Fibroblast of mammary gland (primary cell): Measurements from ENCODE around the gene UNC5B.
A peak's percentile ranks its signal among the peaks of the same experiment; 100 is the strongest.
"Not testable (repeated sequence)": the region's sequence is repeated elsewhere in the genome, so short reads cannot be mapped to it uniquely, and the experiment has no call there.

Experiments used
- DNase-seq: peaks from one replicate; pipeline ENCODE4 v3.0.0-alpha.2; 2010; ENCODE audit warnings: low read depth
- H3K4me3 ChIP-seq: 2 replicates; pipeline ENCODE4 v1.5.1; 2011; ENCODE audit warnings: low read depth, mild to moderate bottlenecking, low read length, moderate library complexity; ENCODE audit not compliant: control insufficient read depth
- TF ChIP-seq, protein P1 (sequence below): conservative IDR thresholded peaks from 2 replicates; pipeline ENCODE4 v1.5.1; 2011; ENCODE audit warnings: low read depth, low read length, inconsistent platforms; ENCODE audit not compliant: control insufficient read depth, insufficient read depth

Gene UNC5B

GRCh38 chr10:71217266-71218045, 5.1 kb downstream of the UNC5B start:
- H3K4me3 ChIP-seq, result peak overlapping the region; percentile 34
- DNase-seq, result peak; percentile 19
- TF ChIP-seq, protein P1, sequence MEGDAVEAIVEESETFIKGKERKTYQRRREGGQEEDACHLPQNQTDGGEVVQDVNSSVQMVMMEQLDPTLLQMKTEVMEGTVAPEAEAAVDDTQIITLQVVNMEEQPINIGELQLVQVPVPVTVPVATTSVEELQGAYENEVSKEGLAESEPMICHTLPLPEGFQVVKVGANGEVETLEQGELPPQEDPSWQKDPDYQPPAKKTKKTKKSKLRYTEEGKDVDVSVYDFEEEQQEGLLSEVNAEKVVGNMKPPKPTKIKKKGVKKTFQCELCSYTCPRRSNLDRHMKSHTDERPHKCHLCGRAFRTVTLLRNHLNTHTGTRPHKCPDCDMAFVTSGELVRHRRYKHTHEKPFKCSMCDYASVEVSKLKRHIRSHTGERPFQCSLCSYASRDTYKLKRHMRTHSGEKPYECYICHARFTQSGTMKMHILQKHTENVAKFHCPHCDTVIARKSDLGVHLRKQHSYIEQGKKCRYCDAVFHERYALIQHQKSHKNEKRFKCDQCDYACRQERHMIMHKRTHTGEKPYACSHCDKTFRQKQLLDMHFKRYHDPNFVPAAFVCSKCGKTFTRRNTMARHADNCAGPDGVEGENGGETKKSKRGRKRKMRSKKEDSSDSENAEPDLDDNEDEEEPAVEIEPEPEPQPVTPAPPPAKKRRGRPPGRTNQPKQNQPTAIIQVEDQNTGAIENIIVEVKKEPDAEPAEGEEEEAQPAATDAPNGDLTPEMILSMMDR, result no peak

GRCh38 chr10:71218046-71218650, 5.8 kb downstream of the UNC5B start:
- TF ChIP-seq, protein P1, result no peak
- peak; percentile 65 for DNase-seq
- peak overlapping the region; percentile 34 for H3K4me3 ChIP-seq

- DNase-seq, result no peak
- no peak overlapping the region for H3K4me3 ChIP-seq
- TF ChIP-seq, protein P1, result no peak
Observed at GRCh38 chr10:71218651-71219050, 6.3 kb downstream of the UNC5B start.

GRCh38 chr10:71219236-71219917, 7.0 kb downstream of the UNC5B start:
- H3K4me3 ChIP-seq, DNase-seq: not testable (repeated sequence)

DNA sequence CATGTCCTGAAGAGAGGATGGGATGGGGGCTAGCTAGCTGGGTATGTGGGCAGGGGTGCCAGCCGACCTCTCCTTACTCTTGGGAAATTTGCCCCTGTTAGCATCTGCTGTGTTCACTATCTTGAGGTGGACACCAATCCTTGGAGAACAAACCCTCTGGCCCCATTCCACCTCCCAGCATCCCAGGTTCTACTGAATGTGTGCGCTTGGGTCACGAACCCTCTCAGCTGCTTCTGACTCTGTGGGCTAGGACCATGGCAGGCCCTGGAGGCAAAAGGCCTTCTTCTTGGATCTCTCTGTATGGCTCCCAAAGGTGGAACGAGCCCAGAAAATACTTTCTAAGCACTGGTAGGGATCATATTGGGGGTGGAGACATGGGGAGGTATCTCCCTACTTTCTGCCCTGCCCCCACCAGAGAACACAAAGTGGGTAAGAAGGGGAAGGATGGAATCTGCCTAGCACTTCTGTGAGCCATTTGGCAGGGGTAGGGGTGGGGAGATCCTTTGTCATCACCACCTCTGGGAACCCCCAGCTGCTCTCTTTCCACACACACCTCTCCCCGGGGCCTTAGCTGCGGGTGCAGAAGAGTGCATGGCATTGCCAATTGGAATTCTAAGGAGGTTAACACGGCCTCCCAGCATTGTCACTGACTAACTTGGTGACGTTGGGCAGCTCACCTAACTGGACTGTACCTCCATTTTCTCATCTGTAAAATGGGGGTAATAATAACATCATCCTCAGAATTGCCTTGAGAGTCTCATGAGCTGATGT, 7.7 kb downstream of the UNC5B start:
- TF ChIP-seq, protein P1, result no peak
- H3K4me3 ChIP-seq, result no peak overlapping the region
- DNase-seq, result no peak

GRCh38 chr10:71220689-71221540, 8.5 kb downstream of the UNC5B start:
- TF ChIP-seq, protein P1, result no peak
- DNase-seq, result peak; percentile 27
- no peak overlapping the region for H3K4me3 ChIP-seq
